ENCODE results near the gene FGF3. TPM values are rescaled to one million over a fixed set of nuclear protein-coding genes. Genes with fewer than 3 reads are reported as not detected.

The FGF3 gene
- total and polyA plus RNA-seq, 2 experiments from 2014 or later, result 0.77 TPM; not detected in 1

- no peak overlapping the region for H3K27ac ChIP-seq
- H3K9me3 ChIP-seq (ENCODE audit: low read depth), result no peaks in the 10 kb centered on the region
- H3K36me3 ChIP-seq, result no peaks in the 10 kb centered on the region
- no peaks in the 10 kb centered on the region for H3K4me1 ChIP-seq (ENCODE audit: low read depth)
- no peak overlapping the region for H3K4me3 ChIP-seq
- no peak for DNase-seq (ENCODE audit: low read depth in 1 of 2, low spot score in 1 of 2)
- TF ChIP-seq CTCF (IDR thresholded peaks at IDR 0.05; ENCODE audit: low read depth, low read length), result no peak
- peaks cover 25% of the 10 kb centered on the region for H3K27me3 ChIP-seq
Observed at GRCh38 chr11:69781241-69781640, 38.0 kb downstream of the FGF3 start.

- peaks cover 54% of the 10 kb centered on the region for H3K27me3 ChIP-seq
- H3K9me3 ChIP-seq (ENCODE audit: low read depth), result no peaks in the 10 kb centered on the region
- H3K27ac ChIP-seq, result no peak overlapping the region
- TF ChIP-seq CTCF (IDR thresholded peaks at IDR 0.05; ENCODE audit: low read depth, low read length), result no peak
- H3K36me3 ChIP-seq, result no peaks in the 10 kb centered on the region
- DNase-seq (ENCODE audit: low read depth in 1 of 2, low spot score in 1 of 2), result no peak
- no peak overlapping the region for H3K4me3 ChIP-seq
- no peaks in the 10 kb centered on the region for H3K4me1 ChIP-seq (ENCODE audit: low read depth)
Observed at GRCh38 chr11:69778373-69778772, 40.8 kb downstream of the FGF3 start.

GRCh38 chr11:69775163-69775755, 44.0 kb downstream of the FGF3 start, which contains the start of gene FGF4:
TSS of gene FGF4 (minus strand) at chr11:69775341. CDS start at chr11:69775084, 257 bp downstream.
- Histone ChIP-seq H3K36me3 (no peaks in the 10 kb centered on the region), H3K9me3 (ENCODE audit: low read depth) (no peaks in the 10 kb centered on the region), H3K4me1 (ENCODE audit: low read depth) (no peaks in the 10 kb centered on the region), H3K4me3 (peak within 1 kb of the TSS; percentile 13), H3K27me3 (peaks cover 78% of the 10 kb centered on the region), H3K27ac (no peak within 1 kb of the TSS)
- peak in 1 of 2 donors; percentile 37 for DNase-seq (ENCODE audit: low read depth in 1 of 2, low spot score in 1 of 2)
- no peak for TF ChIP-seq CTCF (IDR thresholded peaks at IDR 0.05; ENCODE audit: low read depth, low read length)

GRCh38 chr11:69774354-69775162, 44.7 kb downstream of the FGF3 start:
- no peak overlapping the region for H3K27ac ChIP-seq
- no peaks in the 10 kb centered on the region for H3K36me3 ChIP-seq
- TF ChIP-seq CTCF (IDR thresholded peaks at IDR 0.05; ENCODE audit: low read depth, low read length), result no peak
- peak overlapping the region; percentile 13 for H3K4me3 ChIP-seq
- no peaks in the 10 kb centered on the region for H3K9me3 ChIP-seq (ENCODE audit: low read depth)
- peaks cover 78% of the 10 kb centered on the region for H3K27me3 ChIP-seq
- DNase-seq (ENCODE audit: low read depth in 1 of 2, low spot score in 1 of 2), result peak in 1 of 2 donors; percentile 23
- H3K4me1 ChIP-seq (ENCODE audit: low read depth), result no peaks in the 10 kb centered on the region

GRCh38 chr11:69773626-69774353, 45.4 kb downstream of the FGF3 start:
- no peaks in the 10 kb centered on the region for H3K9me3 ChIP-seq (ENCODE audit: low read depth)
- H3K27me3 ChIP-seq, result peaks cover 78% of the 10 kb centered on the region
- H3K36me3 ChIP-seq, result no peaks in the 10 kb centered on the region
- DNase-seq (ENCODE audit: low read depth in 1 of 2, low spot score in 1 of 2), result no peak
- H3K4me1 ChIP-seq (ENCODE audit: low read depth), result no peaks in the 10 kb centered on the region
- no peak for TF ChIP-seq CTCF (IDR thresholded peaks at IDR 0.05; ENCODE audit: low read depth, low read length)
- no peak overlapping the region for H3K27ac ChIP-seq
- H3K4me3 ChIP-seq, result no peak overlapping the region

All from cardiac muscle cell (in vitro differentiated cells and primary cell).